ENCODE data around the gene HGS. TPM values are rescaled to one million over a fixed set of nuclear protein-coding genes. Genes with fewer than 3 reads are reported as not detected.

Gene HGS
- total and polyA plus RNA-seq, 2 of the 13 experiments (the other 11 are each of a cell fraction or from before 2014, with no cell fraction given): 73.3 to 78.1 TPM

DNA sequence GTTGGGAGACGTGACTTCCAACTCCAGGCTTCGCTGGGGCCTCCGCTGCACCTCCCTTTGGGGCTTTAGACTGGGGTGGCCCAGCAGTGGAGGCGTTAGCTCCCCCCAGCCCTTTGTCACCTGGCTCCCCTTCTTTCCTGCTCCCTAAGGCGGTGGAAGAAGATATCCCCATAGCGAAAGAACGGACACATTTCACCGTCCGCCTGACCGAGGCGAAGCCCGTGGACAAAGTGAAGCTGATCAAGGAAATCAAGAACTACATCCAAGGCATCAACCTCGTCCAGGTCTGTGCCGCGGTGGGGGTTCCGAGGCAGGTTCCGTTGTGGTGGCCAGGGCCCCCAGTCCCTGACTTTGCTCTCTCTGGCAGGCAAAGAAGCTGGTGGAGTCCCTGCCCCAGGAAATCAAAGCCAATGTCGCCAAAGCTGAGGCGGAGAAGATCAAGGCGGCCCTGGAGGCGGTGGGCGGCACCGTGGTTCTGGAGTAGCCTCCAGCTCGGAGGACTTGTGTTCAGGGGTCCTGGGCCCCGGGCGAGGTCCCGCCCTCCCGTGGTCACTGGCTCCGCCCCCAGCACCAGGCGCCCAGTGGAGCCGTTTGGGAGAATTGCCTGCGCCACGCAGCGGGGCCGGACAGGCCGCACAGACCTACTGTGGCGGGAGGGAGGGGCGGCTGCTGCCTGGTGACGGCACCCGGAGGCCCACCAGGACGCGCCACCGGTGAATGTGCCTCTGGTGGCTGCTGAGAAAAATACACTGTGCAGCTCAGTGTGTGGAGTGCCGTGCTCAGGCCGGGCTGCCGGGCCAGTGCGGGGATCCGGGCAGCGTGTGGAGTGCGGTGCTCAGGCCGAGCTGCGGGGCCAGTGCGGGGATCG, 23.2 kb downstream of the HGS start (continued):
- TF ChIP-seq ZBTB33 (CRISPR knock-in tag; IDR thresholded peaks at IDR 0.05) (peak; percentile 91), ZNF34 (CRISPR knock-in tag; IDR thresholded peaks at IDR 0.05; ENCODE audit: borderline replicate concordance) (no peak), ZBTB34 (CRISPR knock-in tag; IDR thresholded peaks at IDR 0.05) (peak; percentile 29; the same call in 1 of the 2 replicates)
- TF ChIP-seq, protein P1, sequence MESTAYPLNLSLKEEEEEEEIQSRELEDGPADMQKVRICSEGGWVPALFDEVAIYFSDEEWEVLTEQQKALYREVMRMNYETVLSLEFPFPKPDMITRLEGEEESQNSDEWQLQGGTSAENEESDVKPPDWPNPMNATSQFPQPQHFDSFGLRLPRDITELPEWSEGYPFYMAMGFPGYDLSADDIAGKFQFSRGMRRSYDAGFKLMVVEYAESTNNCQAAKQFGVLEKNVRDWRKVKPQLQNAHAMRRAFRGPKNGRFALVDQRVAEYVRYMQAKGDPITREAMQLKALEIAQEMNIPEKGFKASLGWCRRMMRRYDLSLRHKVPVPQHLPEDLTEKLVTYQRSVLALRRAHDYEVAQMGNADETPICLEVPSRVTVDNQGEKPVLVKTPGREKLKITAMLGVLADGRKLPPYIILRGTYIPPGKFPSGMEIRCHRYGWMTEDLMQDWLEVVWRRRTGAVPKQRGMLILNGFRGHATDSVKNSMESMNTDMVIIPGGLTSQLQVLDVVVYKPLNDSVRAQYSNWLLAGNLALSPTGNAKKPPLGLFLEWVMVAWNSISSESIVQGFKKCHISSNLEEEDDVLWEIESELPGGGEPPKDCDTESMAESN (CRISPR knock-in tag; conservative IDR thresholded peaks at IDR 0.05): no peak
- TF ChIP-seq, protein P2, sequence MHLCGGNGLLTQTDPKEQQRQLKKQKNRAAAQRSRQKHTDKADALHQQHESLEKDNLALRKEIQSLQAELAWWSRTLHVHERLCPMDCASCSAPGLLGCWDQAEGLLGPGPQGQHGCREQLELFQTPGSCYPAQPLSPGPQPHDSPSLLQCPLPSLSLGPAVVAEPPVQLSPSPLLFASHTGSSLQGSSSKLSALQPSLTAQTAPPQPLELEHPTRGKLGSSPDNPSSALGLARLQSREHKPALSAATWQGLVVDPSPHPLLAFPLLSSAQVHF (CRISPR knock-in tag; IDR thresholded peaks at IDR 0.05): 0 out of 2 replicates have a peak, but pooled peaks have one; percentile 1
